Type B pancreatic cell (in vitro differentiated cells): ENCODE results near the gene TADA2B. TPM values are rescaled to one million over a fixed set of nuclear protein-coding genes. Genes with fewer than 3 reads are reported as not detected.

Experiments
- DNase-seq: peaks from one replicate; pipeline ENCODE4 v3.0.0; 2021; ENCODE audit warnings: mixed read lengths; ENCODE audit not compliant: unreplicated experiment; ENCODE audit errors: extremely low spot score
- H3K27ac Mint-ChIP-seq: 2 replicates; pipeline ENCODE4 v1.8.0; 2021; ENCODE audit warnings: mild to moderate bottlenecking, mixed read lengths
- H3K27me3 Mint-ChIP-seq: 2 replicates; pipeline ENCODE4 v1.8.0; 2021; ENCODE audit warnings: mixed read lengths
- H3K36me3 Mint-ChIP-seq: 2 replicates; pipeline ENCODE4 v1.8.0; 2021; ENCODE audit warnings: mixed read lengths
- H3K4me1 Mint-ChIP-seq: one replicate; pipeline ENCODE4 v1.8.0; 2021; ENCODE audit warnings: mixed read lengths; ENCODE audit not compliant: unreplicated experiment
- H3K4me3 Mint-ChIP-seq: 2 replicates; pipeline ENCODE4 v1.8.0; 2021; ENCODE audit warnings: mild to moderate bottlenecking, mixed read lengths
- H3K9me3 Mint-ChIP-seq: 2 replicates; pipeline ENCODE4 v1.8.0; 2021; ENCODE audit warnings: mixed read lengths
- CTCF ChIP-seq: fragments of 200-600 bp; sonication (generic); conservative IDR thresholded peaks from 2 replicates; pipeline ENCODE4 v1.5.0; 2021; ENCODE audit warnings: antibody characterized with exemption, mild to moderate bottlenecking
- total RNA-seq: library from RNA; stranded (reverse); gene quantifications from 2 replicates; pipeline ENCODE4 v1.2.1, GENCODE V29; 2021; ENCODE audit warnings: low replicate concordance

TADA2B gene
- total RNA-seq, 1 donor from 2014 or later = 21.7 TPM

GRCh38 chr4:7103607-7104365, 60.6 kb downstream of the TADA2B start:
- H3K4me1 Mint-ChIP-seq = peaks cover 14% of the 10 kb centered on the region
- no peak for DNase-seq
- H3K9me3 Mint-ChIP-seq = no peaks in the 10 kb centered on the region
- TF ChIP-seq CTCF = no peak
- H3K36me3 Mint-ChIP-seq = no peaks in the 10 kb centered on the region
- H3K27me3 Mint-ChIP-seq = peaks cover 7% of the 10 kb centered on the region
- peak overlapping the region; percentile 89 for H3K4me3 Mint-ChIP-seq
- peak overlapping the region; percentile 90 for H3K27ac Mint-ChIP-seq

- Mint-ChIP-seq H3K4me3 (peak overlapping the region; percentile 89), H3K9me3 (no peaks in the 10 kb centered on the region), H3K36me3 (no peaks in the 10 kb centered on the region)
These were observed 61.3 kb downstream of the TADA2B start for GRCh38 chr4:7104366-7105031.

GRCh38 chr4:7105276-7105675, 62.1 kb downstream of the TADA2B start:
- TF ChIP-seq CTCF = no peak
- H3K36me3 Mint-ChIP-seq = no peaks in the 10 kb centered on the region
- DNase-seq = no peak
- peaks cover 10% of the 10 kb centered on the region for H3K27me3 Mint-ChIP-seq
- H3K4me1 Mint-ChIP-seq = peaks cover 14% of the 10 kb centered on the region
- H3K4me3 Mint-ChIP-seq = peak overlapping the region; percentile 54
- H3K9me3 Mint-ChIP-seq = no peaks in the 10 kb centered on the region
- peak overlapping the region; percentile 58 for H3K27ac Mint-ChIP-seq

More at GRCh38 chr4:7104366-7105031, 61.3 kb downstream of the TADA2B start:
- no peak for TF ChIP-seq CTCF
- no peak overlapping the region for H3K27ac Mint-ChIP-seq
- no peak for DNase-seq
- H3K27me3 Mint-ChIP-seq = peaks cover 10% of the 10 kb centered on the region
- H3K4me1 Mint-ChIP-seq = peaks cover 14% of the 10 kb centered on the region

GRCh38 chr4:7107166-7107905, 64.2 kb downstream of the TADA2B start:
- TF ChIP-seq CTCF = no peak
- Mint-ChIP-seq H3K27ac (no peak overlapping the region), H3K9me3 (no peaks in the 10 kb centered on the region), H3K36me3 (no peaks in the 10 kb centered on the region), H3K4me3 (no peak overlapping the region), H3K4me1 (peaks cover 9% of the 10 kb centered on the region), H3K27me3 (peaks cover 7% of the 10 kb centered on the region)
- DNase-seq = no peak

Other genes with a start within 250 kb of the TADA2B start
- 55.9 and 56.9 TPM in 2 replicates for gene TBC1D14, start 133.5 kb upstream of the TADA2B start, total RNA-seq
- gene GRPEL1, start 24.7 kb downstream of the TADA2B start, total RNA-seq = 28.4 and 31.4 TPM in 2 replicates
- gene SORCS2, start 149.2 kb downstream of the TADA2B start, total RNA-seq = 13.4 and 24.0 TPM in 2 replicates